B cell (primary cell): ENCODE data around the gene KIRREL3. TPM values are rescaled to one million over a fixed set of nuclear protein-coding genes. Genes with fewer than 3 reads are reported as not detected.

Experiments used
- ATAC-seq: fragments of 200-7000 bp; cut with Tn5 transposase; one replicate; pipeline ENCODE4 v1.10.0; 2021; ENCODE audit warnings: low read depth, mild to moderate bottlenecking, moderate number of reproducible peaks, moderate library complexity
- CTCF ChIA-PET: fragments of 350-600 bp; sonication (Branson Sonifier 250); formaldehyde crosslinking; loops from one replicate; lab custom pipeline; 2021; ENCODE audit warnings: antibody characterized with exemption, inconsistent platforms; lab: Charles Lee
- POLR2A ChIA-PET: fragments of 350-600 bp; sonication (Branson Sonifier 250); formaldehyde crosslinking; loops from one replicate; lab custom pipeline; 2021; ENCODE audit warnings: antibody characterized with exemption; lab: Charles Lee
- DNase-seq: peaks from one replicate; pipeline ENCODE4 v3.0.0; 2013
- H2AFZ ChIP-seq: 2 replicates; pipeline ENCODE4 v1.6.1; 2012; ENCODE audit warnings: mild to moderate bottlenecking, low read depth, low read length; ENCODE audit not compliant: insufficient read depth, poor library complexity, severe bottlenecking
- H3K27ac ChIP-seq, 2 donors: 1 replicate in 1 of 2; 2 replicates in 1 of 2; pipeline ENCODE4 v1.5.1; 2012 to 2013; ENCODE audit warnings: low read length in 2 of 2, mild to moderate bottlenecking in 2 of 2, moderate library complexity in 1 of 2
- H3K27me3 ChIP-seq, 4 experiments: fragments of 200-600 bp in 1 of 4; sonication (generic) in 1 of 4; replicated peaks in 1 of 4; 1 replicate in 2 of 4; 2 replicates in 2 of 4; pipeline versions ENCODE4 v1.6.1 to v1.7.0; 2013 to 2016; ENCODE audit warnings: low read length in 3 of 4, mild to moderate bottlenecking in 2 of 4, mixed read lengths in 1 of 4, moderate library complexity in 1 of 4; ENCODE audit not compliant: insufficient read depth in 4 of 4, control insufficient read depth in 3 of 4; ENCODE audit errors: control extremely low read depth in 1 of 4
- H3K36me3 ChIP-seq, 2 experiments: replicated peaks in 1 of 2; 1 replicate in 1 of 2; 2 replicates in 1 of 2; pipeline versions ENCODE4 v1.6.1 to v1.7.1; 2013; ENCODE audit warnings: low read length in 1 of 2; ENCODE audit not compliant: insufficient read depth in 2 of 2, control insufficient read depth in 1 of 2; ENCODE audit errors: control extremely low read depth in 1 of 2, extremely low read depth in 1 of 2
- H3K4me1 ChIP-seq, 2 donors: fragments of 200-600 bp in 1 of 2; sonication (generic) in 1 of 2; 1 replicate in 1 of 2; 2 replicates in 1 of 2; pipeline versions ENCODE4 v1.5.1 to v1.6.1; 2013 to 2017; ENCODE audit warnings: low read length in 2 of 2; ENCODE audit not compliant: control insufficient read depth in 2 of 2, insufficient read depth in 2 of 2
- H3K4me2 ChIP-seq: replicated peaks from 2 replicates; pipeline ENCODE3; 2012; ENCODE audit warnings: mild to moderate bottlenecking, low read depth, low read length; ENCODE audit not compliant: poor library complexity, severe bottlenecking
- H3K4me3 ChIP-seq, 5 experiments: fragments of 200-600 bp in 1 of 5; sonication (generic) in 1 of 5; 1 replicate in 3 of 5; 2 replicates in 2 of 5; pipeline versions ENCODE4 v1.5.1 to v1.7.0; 2011 to 2016; ENCODE audit warnings: low read length in 4 of 5, mild to moderate bottlenecking in 4 of 5, low read depth in 2 of 5, control low read depth in 1 of 5, moderate library complexity in 1 of 5; ENCODE audit not compliant: insufficient read depth in 1 of 5; ENCODE audit errors: control extremely low read depth in 1 of 5, extremely low read depth in 1 of 5
- H3K79me2 ChIP-seq: fragments of 200-600 bp; sonication (generic); one replicate; pipeline ENCODE4 v1.6.0; 2016; ENCODE audit warnings: low read length; ENCODE audit not compliant: control insufficient read depth, insufficient read depth
- H3K9ac ChIP-seq: fragments of 200-600 bp; sonication (generic); 2 replicates; pipeline ENCODE4 v1.6.1; 2017; ENCODE audit warnings: mild to moderate bottlenecking, low read length, moderate library complexity
- H3K9me3 ChIP-seq, 3 donors: one replicate each; pipeline versions ENCODE4 v1.6.1 to v1.7.1; 2013; ENCODE audit warnings: low read length in 2 of 3; ENCODE audit not compliant: control insufficient read depth in 2 of 3, insufficient read depth in 1 of 3; ENCODE audit errors: control extremely low read depth in 1 of 3
- H4K20me1 ChIP-seq: 2 replicates; pipeline ENCODE4 v1.6.0; 2012; ENCODE audit warnings: mild to moderate bottlenecking, low read length; ENCODE audit not compliant: insufficient read depth, control insufficient read depth, poor library complexity, severe bottlenecking
- H3K27ac Mint-ChIP-seq: one replicate; pipeline ENCODE4 v1.8.0; 2021; ENCODE audit warnings: mixed read lengths
- H3K27me3 Mint-ChIP-seq: one replicate; pipeline ENCODE4 v1.8.0; 2021; ENCODE audit warnings: mixed read lengths
- H3K4me1 Mint-ChIP-seq: one replicate; pipeline ENCODE4 v1.8.0; 2021; ENCODE audit warnings: mixed read lengths
- H3K4me3 Mint-ChIP-seq: one replicate; pipeline ENCODE4 v1.8.0; 2021; ENCODE audit warnings: mixed read lengths
- H3K9me3 Mint-ChIP-seq: one replicate; pipeline ENCODE4 v1.8.0; 2022; ENCODE audit warnings: mixed read lengths; ENCODE audit not compliant: insufficient read depth
- EZH2 ChIP-seq: IDR thresholded peaks from 2 replicates; pipeline ENCODE4 v1.6.1; 2012; ENCODE audit warnings: borderline replicate concordance, low read depth, mild to moderate bottlenecking, moderate library complexity, low read length; ENCODE audit not compliant: insufficient read depth, poor library complexity, severe bottlenecking
- WGBS: methylation state at CpG from one replicate; pipeline ENCODE4 v1.1.5; 2013; ENCODE audit warnings: missing lambda C conversion rate; ENCODE audit not compliant: insufficient coverage; 5-methylcytosine and 5-hydroxymethylcytosine counted together
- intact Hi-C: fragments of 100-400 bp; cut with micrococcal nuclease; formaldehyde crosslinking; loops from one replicate; pipeline ENCODE4 v1.10.0; 2022
- polyA plus RNA-seq: library from polyadenylated mRNA; depleted of rRNA; stranded (reverse); fragments of >200 nt; gene quantifications from 2 replicates; pipeline ENCODE4 v1.2.3, GENCODE V29; 2012
- total RNA-seq, 2 donors: library from RNA; stranded (reverse); fragments of 120-200 nt in 1 of 2; gene quantifications; 1 replicate in 1 of 2; 2 replicates in 1 of 2; pipeline versions ENCODE4 v1.2.3 to v1.2.4, GENCODE V29; 2013 to 2022
- TF ChIP-seq, protein P1 (sequence below): fragments of 200-600 bp; IDR thresholded peaks from one replicate; pipeline ENCODE4 v1.8.0; 2022; ENCODE audit warnings: antibody characterized with exemption, mild to moderate bottlenecking

The KIRREL3 gene
- total and polyA plus RNA-seq, 2 donors (not counting 1 experiment from before 2014, with no cell fraction given) = not detected

DNA sequence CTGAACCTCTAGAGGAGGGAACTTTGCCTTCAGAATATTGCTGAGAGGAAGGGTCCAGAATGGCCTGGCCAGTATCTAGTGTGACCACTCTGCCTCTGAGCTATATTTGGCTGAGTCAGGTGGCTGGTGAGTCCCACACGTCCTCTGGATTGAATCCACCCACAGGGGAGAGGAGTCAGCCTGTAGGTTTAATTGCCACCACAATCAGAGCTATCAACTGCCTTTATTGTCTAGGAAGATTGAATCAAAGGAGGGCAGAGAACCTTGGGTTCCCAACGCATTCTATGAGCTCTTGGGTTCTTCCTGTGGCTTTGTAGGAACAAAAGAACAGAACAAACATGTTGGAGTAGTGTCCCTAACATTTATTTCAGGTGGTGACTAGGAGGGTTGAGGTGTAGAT is 577.4 kb downstream of the KIRREL3 start:
- ChIA-PET POLR2A (no interaction called here), CTCF (interaction anchor here (1.9 kb wide), 1 partner anchor 57 kb away, joined by 5 read pairs; no protein-coding TSS in a partner anchor)
- no peak overlapping the region for H3K9ac ChIP-seq
- intact Hi-C loops = no loop called here
- Mint-ChIP-seq H3K4me1 (peaks cover 22% of the 10 kb centered on the region), H3K4me3 (no peak overlapping the region), H3K27ac (no peak overlapping the region), H3K27me3 (peaks cover 6% of the 10 kb centered on the region), H3K9me3 (no peaks in the 10 kb centered on the region)
- H3K4me1 ChIP-seq = peaks cover 13 to 20% of the 10 kb centered on the region in 2 donors
- H2AFZ ChIP-seq = no peak overlapping the region
- H3K4me2 ChIP-seq = no peak overlapping the region
- H3K79me2 ChIP-seq = no peaks in the 10 kb centered on the region
- TF ChIP-seq, protein P1, sequence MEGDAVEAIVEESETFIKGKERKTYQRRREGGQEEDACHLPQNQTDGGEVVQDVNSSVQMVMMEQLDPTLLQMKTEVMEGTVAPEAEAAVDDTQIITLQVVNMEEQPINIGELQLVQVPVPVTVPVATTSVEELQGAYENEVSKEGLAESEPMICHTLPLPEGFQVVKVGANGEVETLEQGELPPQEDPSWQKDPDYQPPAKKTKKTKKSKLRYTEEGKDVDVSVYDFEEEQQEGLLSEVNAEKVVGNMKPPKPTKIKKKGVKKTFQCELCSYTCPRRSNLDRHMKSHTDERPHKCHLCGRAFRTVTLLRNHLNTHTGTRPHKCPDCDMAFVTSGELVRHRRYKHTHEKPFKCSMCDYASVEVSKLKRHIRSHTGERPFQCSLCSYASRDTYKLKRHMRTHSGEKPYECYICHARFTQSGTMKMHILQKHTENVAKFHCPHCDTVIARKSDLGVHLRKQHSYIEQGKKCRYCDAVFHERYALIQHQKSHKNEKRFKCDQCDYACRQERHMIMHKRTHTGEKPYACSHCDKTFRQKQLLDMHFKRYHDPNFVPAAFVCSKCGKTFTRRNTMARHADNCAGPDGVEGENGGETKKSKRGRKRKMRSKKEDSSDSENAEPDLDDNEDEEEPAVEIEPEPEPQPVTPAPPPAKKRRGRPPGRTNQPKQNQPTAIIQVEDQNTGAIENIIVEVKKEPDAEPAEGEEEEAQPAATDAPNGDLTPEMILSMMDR = no peak
- H3K36me3 ChIP-seq = no peaks in the 10 kb centered on the region
- no peaks in the 10 kb centered on the region for H4K20me1 ChIP-seq
- no peak overlapping the region for H3K27ac ChIP-seq
- DNase-seq = no peak
- ATAC-seq = no peak
- peaks cover 0 to 5% (median 0%) of the 10 kb centered on the region in 3 donors for H3K9me3 ChIP-seq
- 43% methylated on average over 1 of the region's 2 CpGs for WGBS
- no peak overlapping the region for H3K4me3 ChIP-seq
- H3K27me3 ChIP-seq = peaks cover 0 to 8% (median 0%) of the 10 kb centered on the region in 4 experiments

DNA sequence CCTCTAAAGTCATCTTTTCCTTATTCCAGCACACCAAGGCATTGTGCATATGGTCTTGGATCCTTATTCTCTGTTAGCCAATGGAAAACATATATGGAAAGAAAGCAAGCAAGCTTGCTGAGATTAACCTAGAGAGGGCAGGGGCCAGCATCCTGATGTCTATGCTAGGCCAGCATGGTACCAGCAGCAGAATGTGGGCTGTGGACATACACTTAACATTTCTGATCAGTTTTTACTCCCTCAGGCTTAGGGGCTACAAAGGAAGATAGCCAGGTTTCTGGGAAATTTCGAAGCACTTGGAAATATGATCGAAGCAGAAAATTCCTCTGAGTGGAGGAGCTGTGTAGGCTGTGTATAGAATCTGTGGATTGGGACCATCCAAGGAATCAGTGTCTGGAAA is 578.1 kb downstream of the KIRREL3 start:
- no peak overlapping the region for H2AFZ ChIP-seq
- peaks cover 13 to 19% of the 10 kb centered on the region in 2 donors for H3K4me1 ChIP-seq
- H3K4me3 ChIP-seq = no peak overlapping the region
- Mint-ChIP-seq H3K4me3 (no peak overlapping the region), H3K4me1 (peaks cover 22% of the 10 kb centered on the region), H3K27me3 (peaks cover 6% of the 10 kb centered on the region), H3K27ac (peak overlapping the region; percentile 17), H3K9me3 (no peaks in the 10 kb centered on the region)
- ChIA-PET CTCF (interaction anchor here (1.9 kb wide), 1 partner anchor 57 kb away, joined by 5 read pairs; no protein-coding TSS in a partner anchor), POLR2A (no interaction called here)
- ATAC-seq = no peak
- no peak overlapping the region for H3K9ac ChIP-seq
- DNase-seq = no peak
- H3K9me3 ChIP-seq = peaks cover 0 to 5% (median 0%) of the 10 kb centered on the region in 3 donors
- WGBS = 69% methylated on average over 2 of the region's 2 CpGs
- no peak overlapping the region for H3K4me2 ChIP-seq
- no peaks in the 10 kb centered on the region for H3K79me2 ChIP-seq
- H4K20me1 ChIP-seq = no peaks in the 10 kb centered on the region
- H3K27me3 ChIP-seq = peaks cover 0 to 8% (median 0%) of the 10 kb centered on the region in 4 experiments
- intact Hi-C loops = no loop called here
- TF ChIP-seq, protein P1 = no peak
- TF ChIP-seq EZH2 = no peak
- H3K36me3 ChIP-seq = no peaks in the 10 kb centered on the region
- H3K27ac ChIP-seq = no peak overlapping the region
